Measurements from ENCODE around the gene EXD1.
"Not testable (repeated sequence)": the region's sequence is repeated elsewhere in the genome, so short reads cannot be mapped to it uniquely, and the experiment has no call there.

EXD1 gene

DNA sequence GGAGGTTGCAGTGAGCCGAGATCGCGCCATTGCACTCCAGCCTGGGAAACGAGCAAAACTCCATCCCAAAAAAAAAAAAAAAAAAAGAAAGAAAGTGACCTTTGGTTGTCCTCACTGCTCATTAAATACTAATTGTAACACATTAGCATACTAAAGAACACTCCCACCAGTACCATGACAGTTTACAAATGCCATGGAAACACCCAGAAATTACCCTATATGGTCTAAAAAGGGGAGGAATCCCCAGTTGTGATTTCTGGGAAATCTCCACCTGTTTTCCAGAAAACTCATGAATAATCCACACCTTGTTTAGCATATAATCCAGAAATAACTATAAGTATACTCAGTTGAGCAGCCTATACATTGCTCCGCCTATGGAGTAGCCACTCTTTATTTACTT, 90.9 kb downstream of the EXD1 start:
- no peak for DNase-seq (ENCODE audit: low spot score)

DNA sequence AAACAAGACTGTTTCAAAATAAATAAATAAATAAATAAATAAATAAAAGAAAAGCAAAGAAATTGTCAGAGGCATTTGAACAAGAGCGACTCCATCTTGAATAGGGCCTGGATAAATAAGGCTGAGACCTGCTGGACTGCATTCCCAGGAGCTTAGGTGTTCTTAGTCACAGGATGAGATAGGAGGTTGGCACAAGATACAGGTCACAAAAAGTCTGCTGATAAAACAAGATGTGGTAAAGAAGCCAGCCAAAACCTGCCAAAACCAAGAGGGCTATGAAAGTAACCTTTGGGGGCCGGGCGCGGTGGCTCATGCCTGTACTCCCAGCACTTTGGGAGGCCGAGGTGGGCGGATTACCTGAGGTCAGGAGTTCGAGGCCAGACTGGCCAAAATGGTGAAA, 91.4 kb downstream of the EXD1 start:
- DNase-seq (ENCODE audit: low spot score) = not testable (repeated sequence)

DNA sequence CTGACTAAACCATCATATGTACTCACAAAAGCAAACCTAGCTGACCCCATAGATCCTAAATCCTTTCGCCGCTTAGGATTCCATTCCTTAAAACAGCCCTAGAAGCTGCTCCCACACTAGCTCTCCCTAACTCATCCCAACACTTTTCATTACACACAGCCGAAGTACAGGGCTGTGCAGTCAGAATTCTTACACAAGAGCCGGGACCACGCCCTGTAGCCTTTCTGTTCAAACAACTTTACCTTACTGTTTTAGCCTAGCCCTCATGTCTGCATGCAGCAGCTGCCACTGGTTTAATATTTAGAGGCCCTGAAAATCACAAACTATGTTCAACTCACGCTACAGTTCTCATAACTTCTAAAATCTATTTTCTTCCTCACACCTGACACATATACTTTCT, 95.0 kb downstream of the EXD1 start:
- not testable (repeated sequence) for DNase-seq (ENCODE audit: low spot score)

DNA sequence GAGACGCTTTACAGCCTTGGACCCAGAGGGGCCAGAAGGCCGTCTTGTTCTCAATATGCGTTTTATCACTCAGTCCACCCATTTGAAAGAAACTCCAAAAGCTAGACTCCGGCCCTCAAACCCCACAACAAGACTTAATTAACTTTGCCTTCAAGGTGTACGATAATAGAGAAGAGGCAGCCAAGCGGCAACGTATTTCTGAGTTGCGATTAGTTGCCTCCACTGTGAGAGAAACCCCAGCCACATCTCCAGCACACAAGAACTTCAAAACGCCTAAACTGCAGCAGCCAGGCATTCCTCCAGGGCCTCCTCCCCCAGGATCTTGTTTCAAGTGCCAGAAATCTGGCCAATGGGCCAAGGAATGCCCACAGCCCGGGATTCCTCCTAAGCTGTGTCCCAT, 97.1 kb downstream of the EXD1 start:
- DNase-seq (ENCODE audit: low spot score) = no peak

Measured in SW480 (cell line).